HL-60 (cell line): ENCODE data around the gene CHST11.

Source experiments
- CTCF ChIP-seq: IDR thresholded peaks from one replicate; pipeline ENCODE4 v1.5.1; 2011; ENCODE audit warnings: low read length, control low read depth, inconsistent platforms; ENCODE audit not compliant: insufficient read depth
- GABPA ChIP-seq: IDR thresholded peaks from 2 replicates; pipeline ENCODE4 v1.6.1; 2012; ENCODE audit warnings: low read depth
- POLR2AphosphoS5 ChIP-seq: IDR thresholded peaks from 2 replicates; pipeline ENCODE4 v1.6.1; 2012; ENCODE audit warnings: low read depth
- REST ChIP-seq: IDR thresholded peaks from 2 replicates; pipeline ENCODE4 v1.6.1; 2012; ENCODE audit warnings: low read depth; ENCODE audit not compliant: insufficient replicate concordance
- SPI1 ChIP-seq: IDR thresholded peaks from 2 replicates; pipeline ENCODE4 v1.6.1; 2012; ENCODE audit warnings: low read depth, mild to moderate bottlenecking, borderline replicate concordance

GRCh38 chr12:104683831-104684503 lies 227.2 kb downstream of the CHST11 start:
- TF ChIP-seq CTCF (no peak), POLR2AphosphoS5 (no peak), REST (no peak), SPI1 (no peak), GABPA (no peak)
